Right atrium auricular region (tissue), 2 donors: ENCODE data around the gene ASB1. TPM values are rescaled to one million over a fixed set of nuclear protein-coding genes. Genes with fewer than 3 reads are reported as not detected.

Experiments used
- DNase-seq: peaks from one replicate; pipeline ENCODE4 v3.0.0-alpha.2; 2019; ENCODE audit warnings: low spot score
- H3K27ac ChIP-seq, 2 donors: fragments of 200-600 bp; sonication (generic); 1 replicate in 1 of 2; 2 replicates in 1 of 2; pipeline ENCODE4 v1.5.1; 2016 to 2019
- H3K27me3 ChIP-seq, 2 donors: fragments of 200-600 bp; sonication (generic); one replicate each; pipeline versions ENCODE4 v1.5.1 to v1.6.0; 2017 to 2019
- H3K36me3 ChIP-seq: fragments of 200-600 bp; sonication (generic); one replicate; pipeline ENCODE4 v1.5.1; 2016
- H3K4me1 ChIP-seq, 2 donors: fragments of 200-600 bp; sonication (generic); one replicate each; pipeline versions ENCODE4 v1.5.1 to v1.6.0; 2017 to 2019
- H3K4me3 ChIP-seq, 2 donors: fragments of 200-600 bp; sonication (generic); 1 replicate in 1 of 2; 2 replicates in 1 of 2; pipeline ENCODE4 v1.5.1; 2017 to 2019; ENCODE audit warnings: mild to moderate bottlenecking in 1 of 2, moderate library complexity in 1 of 2
- H3K9me3 ChIP-seq, 2 donors: fragments of 200-600 bp; sonication (generic); one replicate each; pipeline ENCODE4 v1.5.1; 2019
- total RNA-seq, 2 donors: library from RNA; depleted of rRNA; stranded (reverse); fragments of >200 nt; gene quantifications; one replicate each; pipeline ENCODE4 v1.1.0, GENCODE V29; 2016
- TF ChIP-seq, protein P1 (sequence below), 2 donors: fragments of 200-600 bp; sonication (generic); IDR thresholded peaks; one replicate each; pipeline ENCODE4 v1.5.1; 2019; ENCODE audit warnings: antibody characterized with exemption in 2 of 2

The ASB1 gene
- total RNA-seq, 2 donors from 2014 or later, result 32.3 to 43.6 TPM

DNA sequence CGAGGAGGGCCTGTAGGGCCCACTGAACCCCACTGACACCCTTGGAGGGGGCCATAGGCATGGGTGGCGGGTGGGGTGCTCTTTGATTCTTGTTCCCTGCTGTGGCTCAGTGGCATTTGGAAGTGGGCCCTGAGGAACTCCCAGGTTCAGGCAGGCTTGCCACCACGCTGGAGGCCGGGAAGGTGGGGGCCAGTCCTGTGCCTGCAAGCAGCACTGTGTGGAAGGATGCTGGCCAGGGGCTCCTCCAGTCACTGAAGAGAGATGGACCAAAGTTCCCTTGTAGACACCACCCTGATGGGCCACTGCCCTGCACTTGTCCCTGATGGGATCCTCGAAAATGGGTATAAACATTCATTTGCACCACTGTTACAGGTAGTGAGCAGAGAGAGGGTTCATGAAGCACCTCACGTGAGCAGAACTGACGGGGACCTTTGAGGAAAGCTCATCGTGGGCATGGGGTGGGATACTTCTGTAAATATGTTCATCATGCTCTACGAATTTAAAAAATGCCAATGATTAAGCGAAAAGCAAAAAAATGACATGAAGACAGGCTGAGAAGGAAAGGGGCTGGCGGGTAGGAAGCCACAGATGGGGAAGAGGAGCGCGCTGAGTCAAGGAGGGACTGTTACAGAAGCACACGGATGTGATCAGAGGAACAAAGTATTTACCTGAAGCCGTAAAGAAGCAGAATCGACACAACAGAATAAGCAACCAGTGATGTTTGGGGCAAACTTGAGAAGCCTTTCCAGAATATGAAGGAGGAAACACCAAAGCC lies 45.2 kb upstream of the ASB1 start:
- no peak overlapping the region for H3K4me3 ChIP-seq
- peaks cover 0 to 34% of the 10 kb centered on the region in 2 donors for H3K4me1 ChIP-seq
- no peaks in the 10 kb centered on the region for H3K9me3 ChIP-seq
- no peaks in the 10 kb centered on the region for H3K36me3 ChIP-seq
- TF ChIP-seq, protein P1, sequence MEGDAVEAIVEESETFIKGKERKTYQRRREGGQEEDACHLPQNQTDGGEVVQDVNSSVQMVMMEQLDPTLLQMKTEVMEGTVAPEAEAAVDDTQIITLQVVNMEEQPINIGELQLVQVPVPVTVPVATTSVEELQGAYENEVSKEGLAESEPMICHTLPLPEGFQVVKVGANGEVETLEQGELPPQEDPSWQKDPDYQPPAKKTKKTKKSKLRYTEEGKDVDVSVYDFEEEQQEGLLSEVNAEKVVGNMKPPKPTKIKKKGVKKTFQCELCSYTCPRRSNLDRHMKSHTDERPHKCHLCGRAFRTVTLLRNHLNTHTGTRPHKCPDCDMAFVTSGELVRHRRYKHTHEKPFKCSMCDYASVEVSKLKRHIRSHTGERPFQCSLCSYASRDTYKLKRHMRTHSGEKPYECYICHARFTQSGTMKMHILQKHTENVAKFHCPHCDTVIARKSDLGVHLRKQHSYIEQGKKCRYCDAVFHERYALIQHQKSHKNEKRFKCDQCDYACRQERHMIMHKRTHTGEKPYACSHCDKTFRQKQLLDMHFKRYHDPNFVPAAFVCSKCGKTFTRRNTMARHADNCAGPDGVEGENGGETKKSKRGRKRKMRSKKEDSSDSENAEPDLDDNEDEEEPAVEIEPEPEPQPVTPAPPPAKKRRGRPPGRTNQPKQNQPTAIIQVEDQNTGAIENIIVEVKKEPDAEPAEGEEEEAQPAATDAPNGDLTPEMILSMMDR (IDR thresholded peaks at IDR 0.05), result no peak
- no peak overlapping the region for H3K27ac ChIP-seq
- no peaks in the 10 kb centered on the region for H3K27me3 ChIP-seq
- no peak for DNase-seq

DNA sequence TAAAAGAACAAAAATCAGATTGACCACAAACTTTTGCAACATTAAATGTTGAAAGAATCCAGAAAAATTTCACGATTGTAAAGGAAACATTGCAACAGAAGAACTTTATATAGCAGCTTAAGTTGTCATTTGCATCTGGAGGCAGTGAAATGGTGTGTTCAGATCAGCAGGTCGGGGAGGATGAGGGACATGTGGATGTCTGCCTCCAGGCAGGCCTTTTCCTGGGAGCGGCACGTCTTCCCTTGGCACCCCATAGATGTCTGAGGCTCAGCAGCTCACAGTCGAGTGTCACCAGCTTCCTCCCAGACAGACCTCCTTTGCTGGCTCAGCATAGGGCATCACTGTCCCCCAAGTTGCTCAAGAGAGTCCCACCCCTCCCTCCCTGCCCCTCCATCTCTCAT lies 44.3 kb upstream of the ASB1 start:
- H3K9me3 ChIP-seq, result no peaks in the 10 kb centered on the region
- H3K27me3 ChIP-seq, result no peaks in the 10 kb centered on the region
- TF ChIP-seq, protein P1 (IDR thresholded peaks at IDR 0.05), result no peak
- H3K27ac ChIP-seq, result no peak overlapping the region
- H3K4me3 ChIP-seq, result no peak overlapping the region
- H3K36me3 ChIP-seq, result no peaks in the 10 kb centered on the region
- H3K4me1 ChIP-seq, result peaks cover 0 to 27% of the 10 kb centered on the region in 2 donors
- DNase-seq, result no peak

DNA sequence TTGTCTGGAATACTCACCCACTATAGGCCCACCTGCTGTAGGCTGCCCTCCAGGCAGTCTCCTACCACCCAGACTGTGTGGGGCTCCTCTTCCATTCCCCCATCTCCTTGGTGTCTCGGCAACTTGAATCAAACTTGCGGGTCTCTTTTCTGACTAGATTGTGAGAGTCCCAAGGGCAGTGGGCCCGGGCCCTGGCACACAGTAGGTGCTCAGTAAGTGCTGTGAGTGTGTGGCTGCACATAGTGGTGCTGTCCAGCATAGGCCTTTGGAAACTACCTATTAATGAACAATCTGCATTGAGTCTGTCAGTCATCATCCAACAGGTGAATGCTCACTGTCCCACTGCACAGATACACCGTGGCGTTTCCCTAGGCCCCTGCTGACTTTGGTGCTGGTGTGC lies 43.6 kb upstream of the ASB1 start:
- TF ChIP-seq, protein P1 (IDR thresholded peaks at IDR 0.05), result no peak
- peaks cover 0 to 21% of the 10 kb centered on the region in 2 donors for H3K4me1 ChIP-seq
- H3K36me3 ChIP-seq, result no peaks in the 10 kb centered on the region
- no peaks in the 10 kb centered on the region for H3K27me3 ChIP-seq
- H3K27ac ChIP-seq, result no peak overlapping the region
- H3K4me3 ChIP-seq, result no peak overlapping the region
- no peaks in the 10 kb centered on the region for H3K9me3 ChIP-seq
- DNase-seq, result no peak

DNA sequence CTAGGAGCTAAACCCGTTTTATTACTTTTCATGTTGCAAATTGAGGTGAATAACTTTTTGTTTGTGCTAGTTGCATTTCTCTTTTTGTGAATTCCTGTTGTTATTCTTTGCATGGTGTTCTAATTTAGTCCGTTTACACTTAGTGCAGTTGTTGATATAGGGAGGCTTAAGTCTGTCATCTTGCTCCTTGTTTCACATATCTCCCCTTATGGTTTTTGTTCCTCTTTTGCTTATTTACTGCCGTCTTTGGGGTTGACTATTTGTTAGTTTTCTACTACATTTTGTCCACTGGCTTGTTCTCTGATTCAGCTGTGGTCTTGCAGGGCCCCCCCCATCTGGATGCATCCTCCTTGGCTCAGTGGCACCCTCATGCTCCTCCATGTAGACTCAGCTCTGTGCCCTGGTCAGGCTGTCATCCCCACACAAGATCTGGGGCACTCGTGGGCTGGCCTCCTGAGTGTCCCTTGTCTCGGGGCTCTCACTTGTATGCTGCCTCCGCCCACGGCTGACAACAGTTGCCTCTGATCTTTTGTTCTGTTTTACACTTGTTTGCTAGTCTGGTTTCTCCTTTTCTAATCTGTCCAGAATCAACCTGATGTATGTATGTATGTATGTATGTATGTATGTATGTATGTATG lies 42.9 kb upstream of the ASB1 start:
- H3K4me1 ChIP-seq, result peaks cover 0 to 14% of the 10 kb centered on the region in 2 donors
- no peak overlapping the region for H3K27ac ChIP-seq
- H3K4me3 ChIP-seq, result no peak overlapping the region
- no peaks in the 10 kb centered on the region for H3K9me3 ChIP-seq
- TF ChIP-seq, protein P1 (IDR thresholded peaks at IDR 0.05), result no peak
- no peaks in the 10 kb centered on the region for H3K27me3 ChIP-seq
- no peaks in the 10 kb centered on the region for H3K36me3 ChIP-seq
- no peak for DNase-seq

DNA sequence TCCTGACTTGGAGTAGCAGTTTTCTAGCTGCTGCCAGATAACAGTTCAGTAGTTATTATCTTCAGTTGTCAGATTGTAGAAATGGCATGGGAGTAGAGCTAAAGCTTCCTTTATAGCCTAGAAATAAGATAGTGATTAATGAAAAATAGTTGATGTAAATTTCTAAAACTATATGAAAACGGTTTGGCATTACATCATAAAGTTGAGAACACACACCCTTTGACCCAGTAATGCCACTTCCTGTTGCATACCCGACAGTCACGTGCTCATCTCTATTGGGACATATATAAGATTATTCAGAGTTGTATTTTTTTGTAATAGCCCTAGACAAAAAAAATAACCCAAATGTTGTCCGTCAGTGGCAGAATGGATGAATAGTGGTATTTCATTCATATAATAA lies 39.4 kb upstream of the ASB1 start:
- no peak overlapping the region for H3K27ac ChIP-seq
- H3K4me3 ChIP-seq, result no peak overlapping the region
- no peaks in the 10 kb centered on the region for H3K27me3 ChIP-seq
- no peaks in the 10 kb centered on the region for H3K4me1 ChIP-seq
- DNase-seq, result no peak
- no peaks in the 10 kb centered on the region for H3K9me3 ChIP-seq
- H3K36me3 ChIP-seq, result no peaks in the 10 kb centered on the region
- TF ChIP-seq, protein P1 (IDR thresholded peaks at IDR 0.05), result no peak
